OCI-LY3 (cell line): ENCODE measurements around the gene CAPN7.

ENCODE experiments used
- CTCF ChIP-seq: fragments of 200-600, 300-600 bp; sonication (generic); IDR thresholded peaks from 2 replicates; pipeline ENCODE4 v1.5.1; 2014; ENCODE audit warnings: antibody characterized with exemption, low read length, low read depth
- EZH2phosphoT487 ChIP-seq: fragments of 200-600 bp; shearing (Covaris generic); IDR thresholded peaks from 2 replicates; pipeline ENCODE4 v1.6.1; 2018; ENCODE audit warnings: antibody characterized with exemption, mixed run types, low read depth

- TF ChIP-seq CTCF (no peak), EZH2phosphoT487 (no peak)
Measured at GRCh38 chr3:15266510-15267376, 60.7 kb downstream of the CAPN7 start.
